Measurements from ENCODE around the gene CD109. TPM values are rescaled to one million over a fixed set of nuclear protein-coding genes. Genes with fewer than 3 reads are reported as not detected.
"Not testable (repeated sequence)": the region's sequence is repeated elsewhere in the genome, so short reads cannot be mapped to it uniquely, and the experiment has no call there.

CD109 gene
- total RNA-seq, 4 donors from 2014 or later: 13.4 to 29.3 (median 20.2) TPM

GRCh38 chr6:73823832-73824231, 127.8 kb downstream of the CD109 start:
- ATAC-seq (ENCODE audit: low FRiP score) (no peak), DNase-seq (ENCODE audit: low spot score) (no peak)
- TF ChIP-seq, protein P1, sequence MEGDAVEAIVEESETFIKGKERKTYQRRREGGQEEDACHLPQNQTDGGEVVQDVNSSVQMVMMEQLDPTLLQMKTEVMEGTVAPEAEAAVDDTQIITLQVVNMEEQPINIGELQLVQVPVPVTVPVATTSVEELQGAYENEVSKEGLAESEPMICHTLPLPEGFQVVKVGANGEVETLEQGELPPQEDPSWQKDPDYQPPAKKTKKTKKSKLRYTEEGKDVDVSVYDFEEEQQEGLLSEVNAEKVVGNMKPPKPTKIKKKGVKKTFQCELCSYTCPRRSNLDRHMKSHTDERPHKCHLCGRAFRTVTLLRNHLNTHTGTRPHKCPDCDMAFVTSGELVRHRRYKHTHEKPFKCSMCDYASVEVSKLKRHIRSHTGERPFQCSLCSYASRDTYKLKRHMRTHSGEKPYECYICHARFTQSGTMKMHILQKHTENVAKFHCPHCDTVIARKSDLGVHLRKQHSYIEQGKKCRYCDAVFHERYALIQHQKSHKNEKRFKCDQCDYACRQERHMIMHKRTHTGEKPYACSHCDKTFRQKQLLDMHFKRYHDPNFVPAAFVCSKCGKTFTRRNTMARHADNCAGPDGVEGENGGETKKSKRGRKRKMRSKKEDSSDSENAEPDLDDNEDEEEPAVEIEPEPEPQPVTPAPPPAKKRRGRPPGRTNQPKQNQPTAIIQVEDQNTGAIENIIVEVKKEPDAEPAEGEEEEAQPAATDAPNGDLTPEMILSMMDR (IDR thresholded peaks at IDR 0.05): no peak

DNA sequence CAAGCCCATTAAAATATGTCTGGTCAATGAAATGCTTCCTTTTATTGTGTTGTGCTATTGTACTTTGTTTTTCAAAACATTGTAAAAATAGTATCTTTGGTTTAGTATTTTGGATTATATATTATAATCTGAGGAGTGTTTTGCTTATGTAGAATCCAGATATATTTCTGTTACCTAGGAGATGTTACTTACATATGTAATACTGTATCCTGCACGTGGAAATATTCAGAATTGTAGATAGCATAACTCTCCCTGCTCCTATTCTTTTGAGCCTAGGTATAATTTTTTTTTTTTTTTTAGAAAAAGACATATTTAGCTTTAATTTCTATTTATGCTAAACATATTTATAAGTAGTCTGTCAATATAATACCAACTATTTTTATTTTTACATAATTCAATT, 130.6 kb downstream of the CD109 start:
- TF ChIP-seq, protein P1 (IDR thresholded peaks at IDR 0.05): no peak
- no peak for ATAC-seq (ENCODE audit: low FRiP score)
- DNase-seq (ENCODE audit: low spot score): no peak

DNA sequence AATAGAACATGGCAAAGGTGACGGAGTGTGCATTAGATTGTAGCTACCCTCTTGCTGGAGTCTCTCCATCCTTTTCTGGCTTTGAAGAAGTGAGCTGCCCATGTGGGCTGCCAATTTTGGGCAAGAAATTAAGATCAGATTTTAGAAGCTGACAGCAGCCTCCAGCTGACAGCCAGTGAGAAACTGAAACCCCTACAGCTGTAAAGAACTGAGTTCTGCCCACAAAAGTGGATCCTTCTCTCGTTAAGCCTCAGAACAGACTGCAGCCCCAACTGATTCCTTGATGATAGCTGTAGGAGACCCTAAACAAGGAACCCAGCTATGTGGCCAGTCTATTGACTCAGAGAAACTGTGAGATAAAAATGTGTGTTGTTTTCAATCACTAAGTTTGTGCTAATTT, 134.1 kb downstream of the CD109 start:
- ATAC-seq (ENCODE audit: low FRiP score): no peak
- TF ChIP-seq, protein P1 (IDR thresholded peaks at IDR 0.05): no peak

GRCh38 chr6:73832313-73832712, 136.3 kb downstream of the CD109 start:
- TF ChIP-seq, protein P1 (IDR thresholded peaks at IDR 0.05): no peak
- ATAC-seq (ENCODE audit: low FRiP score) (no peak), DNase-seq (ENCODE audit: low spot score) (no peak)

More for the DNA sequence above, 134.1 kb downstream of the CD109 start:
- DNase-seq (ENCODE audit: low spot score): no peak

DNA sequence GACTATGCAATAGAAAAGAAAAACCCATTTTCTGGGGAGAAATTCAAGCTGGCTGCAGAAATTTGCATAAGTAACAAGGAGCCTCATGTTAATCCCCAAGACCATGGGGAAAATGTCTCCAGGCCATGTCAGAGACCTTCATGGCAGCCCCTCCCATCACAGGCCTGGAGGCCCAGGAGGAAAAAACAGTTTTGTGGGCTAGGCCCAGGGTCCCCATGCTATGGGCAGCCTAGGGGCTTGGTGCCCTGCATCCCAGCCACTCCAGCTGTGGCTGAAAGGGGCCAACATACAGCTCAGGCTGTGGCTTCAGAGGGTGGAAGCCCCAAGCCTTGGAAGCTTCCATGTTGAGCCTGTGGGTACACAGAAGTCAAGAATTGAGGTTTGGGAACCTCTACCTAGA, 148.7 kb downstream of the CD109 start:
- ATAC-seq (ENCODE audit: low FRiP score); DNase-seq (ENCODE audit: low spot score): not testable (repeated sequence)

- not testable (repeated sequence) for DNase-seq (ENCODE audit: low spot score); ATAC-seq (ENCODE audit: low FRiP score)
Measured at GRCh38 chr6:73851048-73851447, 155.0 kb downstream of the CD109 start.

GRCh38 chr6:73854998-73855718, 159.2 kb downstream of the CD109 start:
- DNase-seq (ENCODE audit: low spot score) (no peak), ATAC-seq (ENCODE audit: low FRiP score) (no peak)
- TF ChIP-seq, protein P1 (IDR thresholded peaks at IDR 0.05): peak in 2 of 3 donors; percentile 12 to 61

GRCh38 chr6:73857341-73857890, 161.4 kb downstream of the CD109 start:
- no peak for ATAC-seq (ENCODE audit: low FRiP score)
- TF ChIP-seq, protein P1 (IDR thresholded peaks at IDR 0.05): no peak
- DNase-seq (ENCODE audit: low spot score): no peak
